ENCODE data around the gene LRFN4.

LRFN4 gene

DNA sequence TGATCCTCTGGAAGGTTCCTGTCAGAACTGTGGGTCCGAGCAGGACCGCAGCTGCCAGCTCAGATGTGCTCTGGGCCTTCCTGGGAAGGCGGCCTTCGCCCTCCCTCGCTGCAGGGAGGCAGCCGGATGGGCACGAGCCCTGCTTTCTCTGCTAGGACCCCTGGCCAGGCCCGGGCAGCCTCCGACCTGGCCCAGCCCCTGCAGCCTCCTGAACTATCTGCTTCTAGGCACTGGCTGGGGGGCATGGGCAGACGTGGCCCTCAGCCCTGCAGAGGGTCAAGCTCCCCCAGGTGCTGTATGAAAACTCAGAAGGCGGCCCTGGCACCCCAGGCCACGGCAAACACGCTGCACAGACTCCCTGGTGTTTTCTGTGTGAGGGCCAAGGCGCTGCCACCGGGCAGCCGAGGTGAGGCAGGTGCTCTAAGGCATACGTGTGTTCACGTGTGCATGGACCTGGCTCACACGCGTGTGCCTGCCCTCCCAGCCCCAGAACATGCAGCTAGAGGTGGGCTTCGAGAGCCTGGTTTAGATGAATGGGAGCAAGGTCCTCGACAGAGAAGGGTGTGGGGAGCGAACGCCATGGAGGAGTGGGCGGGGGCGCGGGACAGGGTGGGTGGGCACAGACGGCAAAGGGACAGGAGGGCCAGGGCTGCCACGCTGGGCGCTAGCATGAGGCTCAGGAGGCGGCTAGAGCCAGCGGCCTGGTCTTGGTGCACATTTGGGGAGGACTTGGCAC is 4.3 kb downstream of the LRFN4 start:
- H3K4me3 Mint-ChIP-seq = no peak overlapping the region
- H3K27ac Mint-ChIP-seq = no peak overlapping the region
- no peaks in the 10 kb centered on the region for H3K36me3 Mint-ChIP-seq
- H3K27me3 Mint-ChIP-seq = no peaks in the 10 kb centered on the region
- no peaks in the 10 kb centered on the region for H3K4me1 Mint-ChIP-seq
- H3K9me3 Mint-ChIP-seq = no peaks in the 10 kb centered on the region

DNA sequence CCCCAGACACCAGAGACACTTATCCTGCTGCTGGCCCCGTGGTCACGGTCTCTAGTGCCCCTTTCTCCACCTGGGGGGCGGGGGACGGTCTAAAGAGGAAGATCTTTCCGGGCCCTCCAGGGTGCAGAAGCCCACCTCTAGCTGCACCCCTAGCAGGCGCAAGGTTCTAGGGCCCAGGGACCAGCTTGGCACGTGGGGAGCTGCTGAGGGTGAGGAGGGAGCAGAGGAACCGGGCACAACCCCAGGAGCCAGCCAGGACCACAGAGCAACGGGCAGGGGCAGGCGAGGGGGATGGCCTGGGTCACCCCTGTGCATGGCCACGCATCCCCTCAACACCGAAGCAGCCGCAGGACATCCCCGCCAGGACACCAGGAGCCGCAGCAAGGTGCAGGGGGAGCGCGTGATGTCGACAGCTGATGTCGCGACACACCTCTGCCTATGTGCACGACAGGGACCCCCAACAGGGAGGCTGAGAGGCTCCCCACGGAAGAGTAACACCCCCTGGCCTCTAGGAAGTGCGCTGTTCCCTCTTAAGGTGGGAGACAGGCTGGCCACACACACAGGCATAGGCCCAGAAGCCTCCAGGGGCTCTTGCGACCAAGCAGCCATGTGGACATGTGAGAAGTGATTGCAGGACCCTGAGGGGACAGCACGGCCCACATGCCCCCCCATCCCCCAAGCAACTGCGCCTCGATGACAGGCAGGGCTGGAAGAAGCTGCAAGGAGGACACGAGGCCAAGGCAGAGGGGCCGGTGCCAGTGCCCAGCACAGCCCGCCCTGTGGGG is 5.1 kb downstream of the LRFN4 start:
- no peak overlapping the region for H3K4me3 Mint-ChIP-seq
- H3K9me3 Mint-ChIP-seq = no peaks in the 10 kb centered on the region
- no peak overlapping the region for H3K27ac Mint-ChIP-seq
- no peaks in the 10 kb centered on the region for H3K4me1 Mint-ChIP-seq
- H3K27me3 Mint-ChIP-seq = no peaks in the 10 kb centered on the region
- no peaks in the 10 kb centered on the region for H3K36me3 Mint-ChIP-seq

DNA sequence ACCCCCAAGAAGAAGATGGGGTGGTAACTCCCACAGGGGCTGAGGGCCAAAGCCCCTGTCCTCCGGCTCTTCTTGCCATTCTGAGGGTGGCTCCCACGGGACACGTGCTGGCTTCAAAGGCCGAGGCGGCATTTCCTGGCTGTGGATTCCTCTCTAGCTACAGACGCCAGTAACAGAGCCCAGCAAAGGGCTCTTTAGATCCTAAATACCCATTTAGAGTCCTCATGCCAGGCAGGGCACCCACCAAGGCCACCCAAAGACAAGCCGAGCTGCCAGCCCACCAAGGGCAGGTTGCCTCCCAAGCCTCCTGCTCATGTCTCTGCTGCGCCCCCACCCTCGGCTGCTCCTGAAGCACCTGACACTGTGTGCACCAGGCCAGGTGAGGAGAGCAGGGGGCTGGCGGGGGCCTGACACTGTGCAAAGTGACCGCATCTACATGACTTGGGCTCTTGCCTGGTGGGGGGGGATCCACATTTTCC is 5.7 kb downstream of the LRFN4 start:
- no peaks in the 10 kb centered on the region for H3K27me3 Mint-ChIP-seq
- H3K4me1 Mint-ChIP-seq = no peaks in the 10 kb centered on the region
- H3K36me3 Mint-ChIP-seq = no peaks in the 10 kb centered on the region
- H3K4me3 Mint-ChIP-seq = no peak overlapping the region
- H3K9me3 Mint-ChIP-seq = no peaks in the 10 kb centered on the region
- no peak overlapping the region for H3K27ac Mint-ChIP-seq

DNA sequence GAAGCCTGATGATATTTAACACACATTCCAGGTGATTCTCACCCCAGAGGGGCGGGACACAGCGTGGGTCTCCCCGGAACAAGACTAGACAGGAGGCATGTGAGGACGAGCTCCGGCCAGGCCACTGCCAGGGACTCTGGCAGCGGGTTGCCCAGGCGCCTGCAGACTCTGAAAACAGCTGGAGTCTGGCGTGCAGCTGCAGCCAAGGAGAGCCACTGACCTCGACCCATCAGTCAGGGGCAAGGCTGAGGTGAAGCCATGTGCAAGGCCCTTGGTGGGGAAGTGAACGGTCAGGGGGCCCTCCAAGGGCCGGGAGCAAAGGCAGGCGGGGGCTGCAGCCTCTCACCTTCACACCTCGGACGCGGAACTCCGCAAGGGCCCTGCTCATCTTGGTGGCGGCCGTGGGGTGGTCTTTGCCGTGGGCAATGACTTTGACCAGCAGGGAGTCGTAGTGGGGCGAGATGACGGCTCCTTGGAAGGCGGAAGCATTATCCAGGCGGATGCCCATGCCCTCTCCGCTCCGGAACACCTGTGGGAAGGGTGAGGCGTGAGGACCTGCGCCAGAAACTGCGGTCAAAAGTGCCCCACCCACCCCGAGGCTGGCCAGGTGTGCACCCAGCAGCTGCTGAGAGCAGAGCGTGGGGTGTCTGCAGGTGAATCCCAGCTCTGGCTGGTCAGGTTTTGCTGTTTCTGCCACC is 6.7 kb downstream of the LRFN4 start:
- no peaks in the 10 kb centered on the region for H3K36me3 Mint-ChIP-seq
- no peak overlapping the region for H3K4me3 Mint-ChIP-seq
- no peaks in the 10 kb centered on the region for H3K27me3 Mint-ChIP-seq
- peaks cover 2% of the 10 kb centered on the region for H3K4me1 Mint-ChIP-seq
- H3K27ac Mint-ChIP-seq = no peak overlapping the region
- no peaks in the 10 kb centered on the region for H3K9me3 Mint-ChIP-seq

DNA sequence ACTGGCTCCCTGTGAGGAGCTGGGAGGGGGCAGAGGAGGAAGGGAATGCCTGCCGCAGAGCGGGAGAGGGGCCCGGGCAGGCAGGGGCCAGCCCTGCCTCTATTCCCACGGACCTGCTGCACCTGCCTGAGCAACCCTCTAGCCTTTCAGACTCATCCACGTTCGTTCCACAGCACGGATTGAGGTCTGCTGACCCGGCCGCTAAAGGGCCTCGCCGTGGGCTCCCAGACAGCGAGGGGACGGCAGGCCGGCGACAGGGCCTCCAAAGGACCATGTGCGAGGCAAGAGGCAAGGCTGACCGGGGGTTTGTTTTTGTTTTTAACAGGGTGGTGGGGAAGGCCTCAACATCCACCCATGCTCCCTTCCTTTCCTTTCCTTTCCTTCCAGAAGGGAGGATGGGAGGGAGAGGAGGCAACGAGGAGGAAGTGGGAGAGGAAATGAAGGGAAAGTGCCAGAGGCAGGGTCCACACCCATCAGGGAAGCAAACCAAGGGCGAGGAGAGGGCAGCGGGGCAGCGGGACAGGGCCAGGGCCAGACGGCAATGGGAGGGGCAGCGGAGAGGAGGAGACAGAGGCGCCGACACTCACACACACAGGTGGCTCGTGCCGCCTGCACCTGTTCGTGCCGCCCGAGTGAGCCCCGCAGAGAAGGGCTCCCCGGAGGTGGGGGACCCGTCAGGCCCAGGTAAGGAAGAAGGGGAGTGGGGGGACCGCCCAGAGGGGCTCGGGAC is 7.5 kb downstream of the LRFN4 start:
- Mint-ChIP-seq H3K27me3 (no peaks in the 10 kb centered on the region), H3K27ac (no peak overlapping the region), H3K36me3 (no peaks in the 10 kb centered on the region), H3K4me1 (peaks cover 5% of the 10 kb centered on the region), H3K9me3 (no peaks in the 10 kb centered on the region), H3K4me3 (no peak overlapping the region)

DNA sequence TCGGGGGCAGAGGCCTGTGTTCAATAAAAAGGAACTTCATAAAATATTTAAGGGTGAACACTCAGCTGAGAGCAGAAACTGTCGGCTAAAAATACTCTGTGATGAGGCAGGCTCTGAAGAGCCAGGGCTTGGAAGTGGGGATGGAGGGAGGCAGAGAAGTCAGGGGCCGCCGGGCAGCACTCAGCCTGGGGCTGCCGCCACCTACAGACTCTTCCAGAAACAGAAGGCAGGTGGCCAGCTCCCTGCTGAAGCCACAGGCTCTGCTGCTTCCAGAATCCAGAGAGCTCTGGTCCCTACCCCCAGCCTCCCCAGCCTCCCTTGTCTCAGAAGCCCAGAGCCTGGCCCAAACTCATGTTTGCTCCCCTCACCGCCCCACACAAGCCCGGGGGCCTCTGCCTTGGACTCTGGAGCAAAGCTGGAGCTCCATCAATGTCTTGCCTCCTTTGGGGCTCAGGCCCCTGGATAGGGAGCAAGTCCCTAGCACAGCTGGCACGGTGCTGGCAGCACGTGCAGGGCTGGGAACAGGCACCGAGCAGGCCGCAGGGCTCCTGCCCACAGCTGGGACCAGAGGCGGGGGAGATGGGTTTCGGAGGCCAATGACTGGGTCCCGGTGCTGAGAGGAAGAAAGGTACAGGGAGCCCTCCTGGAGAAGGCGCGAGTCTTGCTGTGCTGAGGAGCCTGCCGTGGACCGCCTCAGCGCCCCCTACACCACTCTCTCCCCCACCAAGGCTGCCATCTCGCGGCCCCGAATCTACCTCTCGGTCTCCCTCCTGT is 8.2 kb downstream of the LRFN4 start:
- Mint-ChIP-seq H3K27ac (no peak overlapping the region), H3K9me3 (no peaks in the 10 kb centered on the region), H3K36me3 (no peaks in the 10 kb centered on the region), H3K4me3 (no peak overlapping the region), H3K27me3 (no peaks in the 10 kb centered on the region), H3K4me1 (peaks cover 5% of the 10 kb centered on the region)

DNA sequence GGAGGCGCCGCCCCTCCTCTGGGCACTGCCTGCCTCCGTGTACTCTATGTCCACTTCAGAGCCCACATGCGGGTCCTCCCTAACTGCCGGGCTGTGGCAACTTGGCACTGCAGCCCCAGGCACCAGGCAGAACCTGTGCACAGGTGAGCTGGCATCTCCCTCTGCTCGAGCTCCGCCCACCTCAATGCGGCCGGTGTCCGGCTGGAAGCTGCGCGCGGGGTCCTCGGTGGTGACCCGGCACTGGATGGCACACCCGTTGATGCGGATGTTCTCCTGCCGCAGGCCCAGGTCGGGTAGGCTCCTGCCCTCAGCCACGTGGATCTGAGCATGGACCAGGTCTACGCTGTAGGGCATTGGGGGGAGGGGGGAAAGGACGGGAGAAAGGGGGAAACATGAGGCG is 9.1 kb downstream of the LRFN4 start:
- Mint-ChIP-seq H3K9me3 (no peaks in the 10 kb centered on the region), H3K27ac (no peak overlapping the region), H3K4me3 (no peak overlapping the region), H3K4me1 (peaks cover 5% of the 10 kb centered on the region), H3K27me3 (no peaks in the 10 kb centered on the region), H3K36me3 (no peaks in the 10 kb centered on the region)

DNA sequence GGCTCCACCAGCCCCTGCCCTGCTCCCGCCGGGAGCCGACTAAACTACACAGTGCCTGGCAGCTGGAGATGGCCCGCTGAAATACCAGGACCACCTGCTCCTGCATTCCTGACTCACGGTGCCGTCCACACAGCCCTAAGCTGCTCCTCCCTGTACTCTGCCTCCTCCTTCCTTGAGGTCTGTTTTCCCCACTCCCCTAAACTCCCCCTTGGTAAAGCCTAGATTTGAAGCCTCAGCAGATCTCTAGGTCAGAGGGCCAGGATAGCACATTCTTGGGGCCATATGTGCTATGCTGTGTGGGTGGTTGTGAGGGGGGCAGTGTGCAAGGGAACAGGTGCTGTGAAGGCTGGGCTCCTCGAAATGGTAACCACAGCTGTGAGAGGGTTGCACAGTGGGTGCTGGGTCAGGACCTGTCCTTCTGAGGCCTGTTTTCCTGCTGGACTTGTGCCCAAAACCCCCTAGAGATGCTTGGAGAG is 9.7 kb downstream of the LRFN4 start:
- H3K36me3 Mint-ChIP-seq = no peaks in the 10 kb centered on the region

DNA sequence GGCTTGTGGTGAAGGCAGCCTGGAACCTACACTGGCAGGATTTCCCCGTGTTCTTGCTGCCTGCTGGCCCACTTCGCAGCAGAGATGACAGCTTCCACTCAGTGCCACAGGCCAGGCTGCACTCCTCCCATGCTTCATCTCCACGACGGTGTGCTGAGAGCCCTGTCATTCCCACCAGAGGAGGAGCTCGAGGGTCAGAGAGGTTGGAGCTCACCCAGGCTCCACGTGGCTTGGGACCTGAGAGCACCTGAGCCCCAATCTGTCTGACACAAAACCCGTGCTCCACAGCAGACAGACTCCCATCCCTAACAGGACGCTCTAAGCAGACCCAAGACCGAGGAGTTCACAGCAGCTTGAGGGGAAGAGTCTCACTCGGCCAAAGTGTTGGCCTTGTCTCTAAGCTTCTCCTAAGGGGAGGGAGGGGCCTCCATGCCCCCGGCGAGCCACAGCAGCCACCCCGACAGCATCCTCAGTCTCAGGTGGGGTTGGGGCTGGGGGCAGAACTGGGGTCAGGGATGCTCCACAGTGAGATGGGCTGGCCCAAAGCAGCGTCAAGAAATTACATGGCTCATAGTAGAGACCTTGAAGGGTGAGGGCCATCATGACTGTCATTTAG is 10.7 kb downstream of the LRFN4 start:
- Mint-ChIP-seq H3K27ac (no peak overlapping the region), H3K4me3 (no peak overlapping the region), H3K9me3 (no peaks in the 10 kb centered on the region), H3K36me3 (no peaks in the 10 kb centered on the region), H3K27me3 (no peaks in the 10 kb centered on the region), H3K4me1 (peaks cover 5% of the 10 kb centered on the region)

More for the DNA sequence above, 9.7 kb downstream of the LRFN4 start:
- peaks cover 5% of the 10 kb centered on the region for H3K4me1 Mint-ChIP-seq
- no peaks in the 10 kb centered on the region for H3K9me3 Mint-ChIP-seq
- no peak overlapping the region for H3K27ac Mint-ChIP-seq
- no peak overlapping the region for H3K4me3 Mint-ChIP-seq
- H3K27me3 Mint-ChIP-seq = no peaks in the 10 kb centered on the region

DNA sequence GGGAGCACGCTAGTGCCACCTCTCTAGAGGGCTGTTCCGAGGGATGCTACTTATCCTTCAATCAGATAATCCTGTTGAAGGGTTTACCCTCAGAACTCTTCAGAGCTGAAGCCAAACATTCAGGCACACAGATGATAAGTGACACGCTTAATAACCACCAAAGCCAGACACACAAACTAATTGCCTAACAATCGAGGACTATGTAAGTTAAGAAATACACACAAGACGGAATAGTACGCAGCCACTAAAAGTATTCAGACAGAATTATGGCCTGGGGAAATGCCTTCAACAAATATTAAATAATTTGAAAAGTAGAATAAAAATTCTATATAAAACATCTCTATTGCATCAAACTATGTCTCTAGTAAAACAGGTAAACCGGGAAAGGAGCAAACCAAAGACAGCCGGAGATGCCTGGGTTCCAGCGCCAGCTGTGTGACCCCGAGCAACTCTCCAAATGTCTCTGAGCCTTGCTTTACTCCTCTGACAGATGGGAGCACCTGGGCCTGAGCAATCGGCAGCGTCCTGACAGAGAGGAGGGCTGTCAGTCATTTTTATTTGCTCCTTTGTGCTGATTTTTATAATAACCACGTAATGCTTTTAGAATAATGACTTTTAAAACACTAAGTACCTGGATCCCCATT is 11.3 kb downstream of the LRFN4 start:
- Mint-ChIP-seq H3K27me3 (no peaks in the 10 kb centered on the region), H3K9me3 (no peaks in the 10 kb centered on the region), H3K36me3 (no peaks in the 10 kb centered on the region), H3K4me3 (no peak overlapping the region), H3K27ac (no peak overlapping the region), H3K4me1 (peaks cover 5% of the 10 kb centered on the region)

DNA sequence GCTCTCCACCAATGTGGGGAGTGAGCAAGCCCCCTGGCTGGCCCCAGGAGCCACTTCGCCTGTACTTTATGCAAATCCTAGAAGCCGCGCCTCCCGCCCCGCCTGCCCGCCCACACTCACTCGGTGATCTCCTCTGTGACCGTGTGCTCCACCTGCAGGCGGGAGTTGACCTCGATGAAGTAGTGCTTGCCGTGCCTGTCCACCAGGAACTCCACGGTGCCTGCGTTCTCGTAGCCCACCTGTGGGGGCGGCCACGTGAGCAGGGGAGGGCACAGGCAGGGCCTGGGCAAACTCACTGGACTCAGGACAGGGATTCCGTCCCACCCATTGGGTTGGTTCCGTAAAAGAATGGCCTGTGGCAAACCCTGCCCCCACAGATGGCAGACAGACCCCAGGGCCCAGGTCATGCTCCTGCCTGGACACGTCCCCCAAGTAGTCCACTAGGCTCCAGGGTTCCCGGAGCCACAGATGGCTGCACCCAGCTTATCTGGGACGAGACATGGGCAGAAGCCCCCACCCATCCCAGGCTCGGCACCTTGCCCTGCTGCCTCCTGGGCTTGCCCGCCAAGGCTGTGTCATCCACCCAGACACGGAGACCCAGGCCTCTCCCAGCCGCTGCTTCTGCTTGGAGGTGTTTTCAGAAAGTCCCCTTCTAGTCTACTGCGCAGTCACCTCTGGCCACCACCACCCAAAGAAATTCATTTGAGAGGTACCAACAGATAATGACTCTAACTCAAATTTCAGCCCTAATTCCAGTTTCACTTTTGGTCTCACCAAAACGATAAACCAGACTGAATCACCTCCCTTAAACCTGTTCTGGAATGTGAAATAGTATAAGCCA is 12.1 kb downstream of the LRFN4 start:
- no peaks in the 10 kb centered on the region for H3K36me3 Mint-ChIP-seq
- no peak overlapping the region for H3K4me3 Mint-ChIP-seq
- H3K4me1 Mint-ChIP-seq = peaks cover 5% of the 10 kb centered on the region
- H3K27ac Mint-ChIP-seq = no peak overlapping the region
- H3K9me3 Mint-ChIP-seq = no peaks in the 10 kb centered on the region
- H3K27me3 Mint-ChIP-seq = no peaks in the 10 kb centered on the region

DNA sequence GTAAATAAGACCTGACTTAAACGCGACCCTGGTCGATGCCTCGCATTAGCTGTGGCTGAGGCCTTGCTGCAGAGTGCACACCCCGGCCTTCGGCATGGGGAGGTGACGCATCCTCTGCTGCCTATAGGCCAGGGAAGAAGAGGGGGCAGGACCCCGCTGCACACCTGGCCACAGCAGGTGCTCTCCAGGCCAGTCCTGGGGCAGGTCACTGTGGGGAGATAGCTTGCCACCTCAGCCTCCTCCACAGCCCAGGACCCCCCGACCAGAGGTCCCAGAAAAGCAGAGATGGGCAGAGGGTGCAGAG is 12.7 kb downstream of the LRFN4 start:
- no peak overlapping the region for H3K4me3 Mint-ChIP-seq
- H3K9me3 Mint-ChIP-seq = no peaks in the 10 kb centered on the region
- H3K27ac Mint-ChIP-seq = no peak overlapping the region
- peaks cover 5% of the 10 kb centered on the region for H3K4me1 Mint-ChIP-seq
- no peaks in the 10 kb centered on the region for H3K36me3 Mint-ChIP-seq
- no peaks in the 10 kb centered on the region for H3K27me3 Mint-ChIP-seq

DNA sequence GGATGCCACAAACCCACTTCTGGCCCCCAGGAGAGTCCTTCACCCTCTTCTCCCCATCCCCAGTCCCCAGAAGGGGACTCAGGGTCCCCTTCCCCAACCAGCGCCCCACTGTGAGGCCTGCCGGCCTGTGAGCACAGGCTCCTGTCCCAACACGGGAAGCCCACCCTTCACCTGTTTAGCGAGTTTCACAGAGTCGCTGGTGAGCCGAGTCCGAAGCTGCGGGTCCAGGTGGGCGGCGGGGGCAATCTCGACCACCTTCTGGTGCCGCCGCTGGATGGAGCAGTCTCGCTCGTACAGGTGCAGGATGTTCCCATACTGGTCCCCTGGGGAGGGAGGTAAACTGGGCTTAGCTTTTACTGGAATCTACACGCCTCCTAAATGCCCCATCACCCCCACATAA is 13.3 kb downstream of the LRFN4 start:
- no peaks in the 10 kb centered on the region for H3K36me3 Mint-ChIP-seq

More for the DNA sequence above, 13.3 kb downstream of the LRFN4 start:
- H3K4me3 Mint-ChIP-seq = no peak overlapping the region
- peaks cover 5% of the 10 kb centered on the region for H3K4me1 Mint-ChIP-seq
- H3K9me3 Mint-ChIP-seq = no peaks in the 10 kb centered on the region
- H3K27ac Mint-ChIP-seq = no peak overlapping the region
- H3K27me3 Mint-ChIP-seq = no peaks in the 10 kb centered on the region
